Measurements from ENCODE around the gene TACR2. TPM values are rescaled to one million over a fixed set of nuclear protein-coding genes. Genes with fewer than 3 reads are reported as not detected.

TACR2 gene
- total and polyA plus RNA-seq, 7 donors: 6.0 to 184 (median 162) TPM; not detected in 1

DNA sequence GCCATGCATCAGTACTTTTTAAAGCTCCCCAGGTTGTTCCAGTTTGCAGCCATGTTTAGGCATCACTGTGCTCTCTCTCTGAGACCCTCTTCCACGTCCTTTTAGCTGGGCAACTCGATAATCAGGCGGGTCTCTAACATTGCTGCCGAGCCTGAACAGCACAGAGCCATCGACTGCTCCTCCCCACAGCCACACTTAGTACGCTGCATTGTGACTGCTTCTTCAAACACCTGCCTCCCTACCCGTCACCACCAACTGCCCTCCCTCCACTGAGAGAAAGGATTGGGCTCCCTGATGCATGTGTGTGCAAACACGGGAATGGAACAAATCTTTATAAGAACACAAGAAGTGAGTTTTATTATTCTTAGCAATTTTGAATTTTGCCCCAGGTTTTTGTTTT is 11.4 kb upstream of the TACR2 start:
- Histone ChIP-seq H3K36me3 (peaks cover 0 to 16% (median 0%) of the 10 kb centered on the region in 4 donors), H3K4me1 (peaks cover 0 to 22% (median 10%) of the 10 kb centered on the region in 4 donors), H3K27ac (peak overlapping the region in 1 of 4 donors; percentile 97), H3K9me3 (no peaks in the 10 kb centered on the region), H3K4me3 (no peak overlapping the region), H3K27me3 (no peaks in the 10 kb centered on the region)
- intact Hi-C loops (cut with DNase I): no loop called here
- DNase-seq: peak; percentile 40
- TF ChIP-seq POLR2AphosphoS5 (IDR thresholded peaks at IDR 0.05) (no peak), POLR2A (IDR thresholded peaks at IDR 0.05) (no peak), EP300 (IDR thresholded peaks at IDR 0.05) (no peak)
- TF ChIP-seq, protein P1, sequence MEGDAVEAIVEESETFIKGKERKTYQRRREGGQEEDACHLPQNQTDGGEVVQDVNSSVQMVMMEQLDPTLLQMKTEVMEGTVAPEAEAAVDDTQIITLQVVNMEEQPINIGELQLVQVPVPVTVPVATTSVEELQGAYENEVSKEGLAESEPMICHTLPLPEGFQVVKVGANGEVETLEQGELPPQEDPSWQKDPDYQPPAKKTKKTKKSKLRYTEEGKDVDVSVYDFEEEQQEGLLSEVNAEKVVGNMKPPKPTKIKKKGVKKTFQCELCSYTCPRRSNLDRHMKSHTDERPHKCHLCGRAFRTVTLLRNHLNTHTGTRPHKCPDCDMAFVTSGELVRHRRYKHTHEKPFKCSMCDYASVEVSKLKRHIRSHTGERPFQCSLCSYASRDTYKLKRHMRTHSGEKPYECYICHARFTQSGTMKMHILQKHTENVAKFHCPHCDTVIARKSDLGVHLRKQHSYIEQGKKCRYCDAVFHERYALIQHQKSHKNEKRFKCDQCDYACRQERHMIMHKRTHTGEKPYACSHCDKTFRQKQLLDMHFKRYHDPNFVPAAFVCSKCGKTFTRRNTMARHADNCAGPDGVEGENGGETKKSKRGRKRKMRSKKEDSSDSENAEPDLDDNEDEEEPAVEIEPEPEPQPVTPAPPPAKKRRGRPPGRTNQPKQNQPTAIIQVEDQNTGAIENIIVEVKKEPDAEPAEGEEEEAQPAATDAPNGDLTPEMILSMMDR (IDR thresholded peaks at IDR 0.05): no peak
- WGBS, 2 donors: 21 to 62% methylated on average over 8 of the region's 8 CpGs

DNA sequence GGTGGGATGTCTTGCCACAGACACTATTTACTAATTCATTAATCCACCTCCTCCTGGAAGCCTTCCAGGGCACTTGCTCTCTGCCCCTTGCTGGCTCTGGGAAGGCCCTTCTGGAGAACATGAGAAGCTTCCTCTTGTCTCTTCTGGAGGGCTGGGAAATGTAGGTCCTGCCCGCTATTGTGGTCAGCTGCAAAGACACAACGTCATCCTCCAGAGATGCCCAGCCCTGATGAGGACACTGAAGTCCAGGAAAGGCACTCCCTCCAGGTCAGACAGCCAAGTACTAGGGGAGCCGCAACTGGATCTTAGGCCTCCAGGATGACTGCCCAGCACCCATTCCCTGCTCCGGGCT is 9.6 kb upstream of the TACR2 start:
- Histone ChIP-seq H3K4me3 (no peak overlapping the region), H3K36me3 (peaks cover 0 to 11% (median 0%) of the 10 kb centered on the region in 4 donors), H3K27me3 (no peaks in the 10 kb centered on the region), H3K9me3 (no peaks in the 10 kb centered on the region), H3K4me1 (peaks cover 0 to 37% (median 25%) of the 10 kb centered on the region in 4 donors), H3K27ac (peak overlapping the region; percentile 88 to 97 (median 94))
- intact Hi-C loops (cut with DNase I): loop anchor here (1.0 kb wide), 1 partner anchor 81 kb away; no protein-coding TSS in a partner anchor
- TF ChIP-seq EP300 (IDR thresholded peaks at IDR 0.05) (peak in 1 of 4 donors; percentile 43), POLR2AphosphoS5 (IDR thresholded peaks at IDR 0.05) (peak in 1 of 4 donors; percentile 16)
- TF ChIP-seq, protein P1 (IDR thresholded peaks at IDR 0.05): no peak
- DNase-seq: peak; percentile 67
- WGBS, 2 donors: 77 to 82% methylated on average over 4 of the region's 4 CpGs

DNA sequence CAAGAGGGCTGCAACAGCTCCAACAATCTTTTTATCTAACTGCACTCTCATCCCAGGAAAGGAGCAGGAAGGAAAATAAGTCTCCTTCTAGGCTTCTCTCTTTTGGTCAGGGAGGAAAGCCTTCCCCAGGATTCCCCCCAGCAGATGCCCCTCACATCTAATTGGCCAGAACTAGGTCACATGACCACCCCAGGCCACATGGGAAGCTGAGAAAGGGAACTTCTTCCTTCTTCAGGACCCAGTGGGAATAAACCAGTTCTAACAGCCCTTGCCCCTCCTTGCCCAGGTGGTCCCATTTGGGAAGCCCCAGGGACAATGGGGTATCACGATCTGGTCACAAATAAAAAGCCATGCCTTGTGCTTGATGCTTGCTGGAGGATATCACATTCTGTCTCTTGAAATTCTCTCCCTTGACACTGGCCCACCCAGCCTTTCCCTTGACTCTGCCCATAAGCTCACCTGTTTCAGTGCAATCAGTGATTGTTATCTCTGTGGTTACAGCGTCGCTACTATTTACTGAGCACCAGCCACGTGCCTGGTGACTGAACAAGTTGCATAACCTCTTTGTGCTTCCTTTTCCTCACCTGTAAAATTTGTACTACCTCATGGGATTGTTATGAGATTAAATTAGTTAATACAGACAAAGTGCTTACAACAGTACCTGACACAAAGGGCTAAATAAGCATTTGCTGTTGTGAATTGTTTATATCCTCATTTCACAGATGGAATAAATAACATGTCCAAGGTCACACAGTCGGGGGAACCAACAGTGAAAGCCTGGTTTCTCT is 9.0 kb upstream of the TACR2 start:
- Histone ChIP-seq H3K27ac (peak overlapping the region; percentile 88 to 97 (median 94)), H3K9me3 (no peaks in the 10 kb centered on the region), H3K4me3 (no peak overlapping the region), H3K36me3 (peaks cover 0 to 11% (median 0%) of the 10 kb centered on the region in 4 donors), H3K4me1 (peaks cover 0 to 44% (median 29%) of the 10 kb centered on the region in 4 donors), H3K27me3 (no peaks in the 10 kb centered on the region)
- 12 to 26% methylated on average over 5 of the region's 5 CpGs for WGBS, 2 donors
- intact Hi-C loops (cut with DNase I): loop anchor here (1.0 kb wide), 1 partner anchor 82 kb away; no protein-coding TSS in a partner anchor
- TF ChIP-seq EP300 (IDR thresholded peaks at IDR 0.05): no peak
- TF ChIP-seq, protein P1 (IDR thresholded peaks at IDR 0.05): no peak
- TF ChIP-seq POLR2A (IDR thresholded peaks at IDR 0.05): no peak
- no peak for TF ChIP-seq POLR2AphosphoS5 (IDR thresholded peaks at IDR 0.05)
- DNase-seq: peak; percentile 25

DNA sequence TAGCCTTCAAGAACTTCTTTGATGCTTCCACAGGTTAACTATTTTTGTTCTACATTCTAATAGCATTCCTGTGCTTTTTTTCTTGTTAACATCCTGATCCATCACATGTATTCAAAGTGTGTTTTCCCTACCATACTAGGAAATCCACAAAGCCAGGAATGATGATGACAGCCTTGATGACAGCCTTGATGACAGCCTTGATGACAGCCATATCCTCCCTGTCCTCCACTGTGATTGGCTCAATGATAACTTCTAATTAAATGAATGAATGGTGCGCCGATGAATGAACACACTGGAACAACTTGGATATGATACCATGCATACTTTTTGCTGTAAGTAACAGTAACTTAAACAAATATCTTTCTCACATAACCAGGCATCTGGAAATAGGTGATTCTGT is 8.3 kb upstream of the TACR2 start:
- H3K9me3 ChIP-seq: no peaks in the 10 kb centered on the region
- intact Hi-C loops (cut with DNase I): no loop called here

More for the DNA sequence above, 8.3 kb upstream of the TACR2 start:
- peaks cover 0 to 50% (median 34%) of the 10 kb centered on the region in 4 donors for H3K4me1 ChIP-seq
- H3K27ac ChIP-seq: peak overlapping the region; percentile 88 to 97 (median 94)
- peaks cover 0 to 11% (median 0%) of the 10 kb centered on the region in 4 donors for H3K36me3 ChIP-seq
- no peak overlapping the region for H3K4me3 ChIP-seq
- DNase-seq: no peak
- H3K27me3 ChIP-seq: no peaks in the 10 kb centered on the region
- WGBS, 2 donors: 98 to 99% methylated on average over 2 of the region's 2 CpGs
- TF ChIP-seq EP300 (IDR thresholded peaks at IDR 0.05): no peak
- no peak for TF ChIP-seq POLR2AphosphoS5 (IDR thresholded peaks at IDR 0.05)
- TF ChIP-seq, protein P1 (IDR thresholded peaks at IDR 0.05): no peak
- TF ChIP-seq POLR2A (IDR thresholded peaks at IDR 0.05): no peak

Data from sigmoid colon (tissue), 7 donors.